HG03175 (cell line): ENCODE results near the gene AP4M1.

Experiments used
- ATAC-seq: cut with Tn5 transposase; IDR thresholded peaks from one replicate; pipeline ENCODE4 v1.9.1; 2021; ENCODE audit warnings: mild to moderate bottlenecking, moderate library complexity; ENCODE audit not compliant: unreplicated experiment

The AP4M1 gene

DNA sequence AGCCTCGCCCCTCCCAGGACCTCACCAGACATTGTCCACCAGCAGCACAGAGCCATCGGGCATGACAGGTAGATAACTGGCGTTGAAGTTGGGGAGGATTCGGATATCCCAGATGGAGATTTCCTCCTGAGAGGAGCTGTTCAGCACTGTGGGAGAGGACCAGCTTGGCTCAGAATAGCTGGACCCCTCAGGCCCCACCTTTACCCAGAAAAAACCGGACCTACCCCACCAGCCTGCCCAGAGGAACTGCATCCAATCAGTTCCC is 55.6 kb downstream of the AP4M1 start:
- ATAC-seq, result no peak

DNA sequence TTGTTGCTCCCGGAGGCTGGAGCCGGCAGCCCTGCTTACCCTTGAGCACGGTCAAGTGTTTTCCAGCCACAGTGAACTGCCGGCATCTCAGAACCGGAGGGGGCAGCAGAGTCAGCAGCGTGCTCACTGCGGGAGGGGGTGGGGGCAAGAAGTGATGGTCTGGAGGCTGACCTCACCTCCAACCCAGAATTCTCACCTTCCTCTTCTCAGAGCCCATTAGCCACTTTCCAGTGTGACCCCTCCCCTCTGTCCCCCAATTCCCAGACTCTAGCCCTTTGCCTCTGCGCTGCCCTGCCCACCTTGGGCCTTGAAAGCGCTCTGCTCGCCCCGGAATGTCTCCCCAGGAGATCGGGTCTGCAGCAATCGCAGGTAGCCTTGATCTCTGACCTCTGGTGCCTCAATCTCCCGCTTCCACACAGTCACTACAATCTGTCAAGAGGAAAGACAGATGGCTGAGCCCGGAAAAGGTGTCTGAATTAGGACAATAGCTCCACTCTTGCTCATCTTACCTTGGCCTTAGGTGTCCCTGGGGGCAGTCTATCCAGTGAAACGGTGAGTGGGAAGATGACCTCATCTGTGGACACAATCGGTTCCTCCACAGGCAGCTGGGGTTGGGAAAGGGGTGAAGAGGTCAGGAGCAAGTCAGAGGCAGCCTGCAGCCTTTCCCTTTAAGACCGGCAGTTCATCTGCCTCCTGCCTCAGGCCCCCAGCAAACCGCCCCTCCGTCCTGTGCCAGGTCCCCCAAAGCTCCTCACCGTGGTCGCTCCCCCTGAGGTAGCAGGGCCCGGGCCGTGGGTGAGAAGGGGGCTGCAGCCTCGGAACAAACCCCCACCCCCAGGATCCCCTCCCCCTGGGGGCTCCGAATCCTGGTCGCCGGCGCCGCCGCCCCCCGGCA is 56.1 kb downstream of the AP4M1 start:
- ATAC-seq, result no peak
